GM12878 (cell line): ENCODE results near the gene SNU13. TPM values are rescaled to one million over a fixed set of nuclear protein-coding genes. Genes with fewer than 3 reads are reported as not detected.

Experiments used
- ATAC-seq: fragments of 200-7000 bp; cut with Tn5 transposase; 3 replicates; pipeline ENCODE4 v1.9.1; 2020; ENCODE audit warnings: mild to moderate bottlenecking, moderate library complexity
- BruUV-seq: library from RNA; stranded (reverse); fragments of 400-500 nt; replicated peaks from 2 replicates; lab custom pipeline; 2021; lab: Mats Ljungman, UMichigan
- CTCF ChIA-PET: fragments of 300-600 bp; sonication (Branson Sonifier 250); formaldehyde crosslinking; extraction: SDS; loops from one replicate; lab custom pipeline; 2021; ENCODE audit warnings: inconsistent platforms; lab: Yijun Ruan, JAX
- POLR2A ChIA-PET: fragments of 350-600 bp; formaldehyde crosslinking; extraction: SDS; loops from one replicate; lab custom pipeline; 2021; ENCODE audit warnings: inconsistent platforms; lab: Charles Lee
- RAD21 ChIA-PET: fragments of 300-600 bp; sonication (Branson Sonifier 250); formaldehyde crosslinking; loops from one replicate; lab custom pipeline; 2023; ENCODE audit warnings: antibody characterized with exemption; ENCODE audit not compliant: unreplicated experiment; lab: Charles Lee
- SMC1A ChIA-PET: fragments of 300-600 bp; sonication (Branson Sonifier 250); formaldehyde crosslinking; loops from one replicate; lab custom pipeline; 2023; ENCODE audit not compliant: unreplicated experiment, uncharacterized antibody; lab: Charles Lee
- DNase-seq: peaks from one replicate; pipeline ENCODE4 v3.0.0-alpha.2; 2011; ENCODE audit warnings: low read depth, low spot score
- FAIRE-seq: peaks from 3 replicates; lab custom pipeline; 2011; peaks lifted over from hg19 to GRCh38; lab: Jason Lieb, UNC
- H2AFZ ChIP-seq: 2 replicates; pipeline ENCODE4 v1.6.0; 2011; ENCODE audit warnings: low read depth, low read length, control low read depth; ENCODE audit not compliant: control insufficient read depth
- H3K27ac ChIP-seq: 2 replicates; pipeline ENCODE4 v1.5.1; 2011; ENCODE audit warnings: control low read depth; ENCODE audit not compliant: control insufficient read depth, insufficient read depth
- H3K27me3 ChIP-seq, 2 experiments: replicated peaks in 1 of 2; 2 replicates each; pipeline versions ENCODE4 v1.6.0 to v1.6.1; 2011; ENCODE audit warnings: low read length in 1 of 2; ENCODE audit not compliant: control insufficient read depth in 2 of 2, insufficient read depth in 2 of 2
- H3K36me3 ChIP-seq, 2 experiments: 2 replicates each; pipeline ENCODE4 v1.5.1; 2011; ENCODE audit warnings: low read length in 1 of 2; ENCODE audit not compliant: control insufficient read depth in 2 of 2, insufficient read depth in 2 of 2
- H3K4me1 ChIP-seq: 2 replicates; pipeline ENCODE4 v1.6.1; 2011; ENCODE audit warnings: mild to moderate bottlenecking, low read length, moderate library complexity, mixed read lengths; ENCODE audit not compliant: control insufficient read depth, insufficient read depth
- H3K4me2 ChIP-seq: 2 replicates; pipeline ENCODE4 v1.6.0; 2011; ENCODE audit warnings: control low read depth; ENCODE audit not compliant: control insufficient read depth, insufficient read depth
- H3K4me3 ChIP-seq: fragments of 200-600 bp; sonication (generic); 2 replicates; pipeline ENCODE4 v1.5.1; 2016
- H3K79me2 ChIP-seq: 2 replicates; pipeline ENCODE4 v1.6.0; 2011; ENCODE audit warnings: low read length; ENCODE audit not compliant: control insufficient read depth, insufficient read depth
- H3K9ac ChIP-seq: 2 replicates; pipeline ENCODE4 v1.8.0; 2011; ENCODE audit warnings: low read length, control low read depth, mixed read lengths; ENCODE audit not compliant: control insufficient read depth, insufficient read depth
- H3K9me3 ChIP-seq: replicated peaks from 3 replicates; pipeline ENCODE4 v1.5.1; 2011; ENCODE audit warnings: mild to moderate bottlenecking, low read length; ENCODE audit not compliant: control insufficient read depth, insufficient read depth
- H4K20me1 ChIP-seq: 2 replicates; pipeline ENCODE4 v1.6.0; 2011; ENCODE audit not compliant: control insufficient read depth, insufficient read depth
- BACH1 ChIP-seq: fragments of 450-650 bp; IDR thresholded peaks from 2 replicates; pipeline ENCODE4 v1.6.1; 2017; ENCODE audit warnings: mild to moderate bottlenecking, borderline replicate concordance
- CBX5 ChIP-seq: sonication (generic); IDR thresholded peaks from 2 replicates; pipeline ENCODE4 v1.6.1; 2016; ENCODE audit warnings: low read depth, moderate library complexity, mild to moderate bottlenecking, inconsistent platforms
- CEBPB ChIP-seq, 2 experiments: fragments of 150-350 bp in 1 of 2; IDR thresholded peaks; 2 replicates each; pipeline ENCODE4 v1.6.1; 2012 to 2014; ENCODE audit warnings: low read depth in 2 of 2, low read length in 2 of 2, borderline replicate concordance in 1 of 2, inconsistent platforms in 1 of 2
- CREB1 ChIP-seq: IDR thresholded peaks from 2 replicates; pipeline ENCODE4 v1.6.1; 2012; ENCODE audit warnings: low read depth, mild to moderate bottlenecking, inconsistent platforms
- ETV6 ChIP-seq, 2 experiments: fragments of 450-650 bp in 1 of 2; IDR thresholded peaks in 1 of 2; conservative IDR thresholded peaks in 1 of 2; 2 replicates each; pipeline ENCODE4 v1.6.1; 2014; ENCODE audit warnings: antibody characterized with exemption in 1 of 2, borderline replicate concordance in 1 of 2, low read depth in 1 of 2, mild to moderate bottlenecking in 1 of 2, moderate library complexity in 1 of 2
- FOS ChIP-seq: IDR thresholded peaks from 3 replicates; pipeline ENCODE4 v1.6.1; 2011; ENCODE audit warnings: borderline replicate concordance; ENCODE audit not compliant: insufficient read length; ENCODE audit errors: extremely low read depth
- FOXK2 ChIP-seq: fragments of 450-650 bp; IDR thresholded peaks from 2 replicates; pipeline ENCODE4 v1.6.1; 2017; ENCODE audit warnings: mild to moderate bottlenecking, moderate library complexity
- GABPA ChIP-seq: IDR thresholded peaks from 2 replicates; pipeline ENCODE4 v1.6.1; 2014; ENCODE audit warnings: antibody characterized with exemption, low read depth, mild to moderate bottlenecking, inconsistent platforms
- MYC ChIP-seq: IDR thresholded peaks from 2 replicates; pipeline ENCODE4 v1.6.1; 2011; ENCODE audit warnings: mild to moderate bottlenecking, low read length, moderate library complexity, inconsistent platforms; ENCODE audit not compliant: insufficient read depth, insufficient replicate concordance, insufficient read length, severe bottlenecking
- NFXL1 ChIP-seq: fragments of 450-650 bp; IDR thresholded peaks from 2 replicates; pipeline ENCODE4 v1.6.1; 2017; ENCODE audit warnings: antibody characterized with exemption, mild to moderate bottlenecking, borderline replicate concordance
- POLR2AphosphoS5 ChIP-seq: IDR thresholded peaks from 2 replicates; pipeline ENCODE4 v1.6.1; 2011; ENCODE audit warnings: mild to moderate bottlenecking, low read length, inconsistent platforms
- SMC3 ChIP-seq: IDR thresholded peaks from 2 replicates; pipeline ENCODE4 v1.6.1; 2011; ENCODE audit warnings: low read length, improper control_type of control experiment, borderline replicate concordance
- STAT3 ChIP-seq: IDR thresholded peaks from 2 replicates; pipeline ENCODE4 v1.6.1; 2011; ENCODE audit warnings: low read depth, low read length, improper control_type of control experiment
- TBL1XR1 ChIP-seq: IDR thresholded peaks from 2 replicates; pipeline ENCODE4 v1.6.1; 2012; ENCODE audit warnings: low read depth, low read length, improper control_type of control experiment
- ZBED1 ChIP-seq: IDR thresholded peaks from 2 replicates; pipeline ENCODE4 v1.6.1; 2016; ENCODE audit warnings: borderline replicate concordance
- ZZZ3 ChIP-seq: IDR thresholded peaks from 2 replicates; pipeline ENCODE4 v1.6.1; 2011; ENCODE audit warnings: low read depth; ENCODE audit not compliant: control insufficient read depth, insufficient read length
- WGBS: methylation state at CpG from one replicate; pipeline ENCODE4 v1.1.6; 2016; ENCODE audit warnings: low lambda C conversion rate; ENCODE audit not compliant: insufficient replicate concordance, insufficient coverage; ENCODE audit errors: missing lambda C conversion rate; 5-methylcytosine and 5-hydroxymethylcytosine counted together
- in situ Hi-C: fragments of 300-500 bp; cut with MboI; formaldehyde crosslinking; loops from 9 replicates; pipeline ENCODE4 v1.14.3; 2018; ENCODE audit warnings: mixed read lengths
- intact Hi-C: fragments of 100-400 bp; cut with micrococcal nuclease; formaldehyde crosslinking; loops from one replicate; pipeline ENCODE4 v1.14.2; 2022; ENCODE audit not compliant: unreplicated experiment
- polyA plus RNA-seq, 11 experiments: library from polyadenylated mRNA; depleted of rRNA in 4 of 11; unstranded in 6 of 11; stranded (reverse) in 5 of 11; fragments of >200 nt; fragmentation: Nextera tagmentation in 4 of 11; fragmentation: Illumina TruSeq in 1 of 11; extraction: Ambion mirVana in 4 of 11; extraction: Trizol in 1 of 11; gene quantifications; 1 replicate in 1 of 11; 2 replicates in 10 of 11; pipeline versions ENCODE4 v1.2.1 to v1.2.3, GENCODE V29; 2011 to 2016; ENCODE audit warnings: inconsistent platforms in 2 of 11, missing spikeins in 2 of 11, low read depth in 1 of 11
- total RNA-seq, 4 experiments: library from RNA; depleted of rRNA in 3 of 4; stranded (reverse); fragments of >200 nt in 3 of 4; fragmentation: Illumina TruSeq in 1 of 4; extraction: Trizol in 1 of 4; gene quantifications; 2 replicates each; pipeline versions ENCODE4 v1.2.1 to v1.2.3, GENCODE V29; 2013 to 2021
- TF ChIP-seq, protein P1 (sequence below): fragments of 450-650 bp; formaldehyde crosslinking; IDR thresholded peaks from 2 replicates; pipeline ENCODE4 v1.4.0; 2022; ENCODE audit warnings: mild to moderate bottlenecking, moderate library complexity
- TF ChIP-seq, protein P2 (sequence below): IDR thresholded peaks from 2 replicates; pipeline ENCODE4 v1.6.1; 2012; ENCODE audit warnings: low read depth, low read length, improper control_type of control experiment
- TF ChIP-seq, protein P3 (sequence below): fragments of 450-650 bp; IDR thresholded peaks from 2 replicates; pipeline ENCODE4 v1.6.1; 2016; ENCODE audit warnings: mild to moderate bottlenecking

Gene SNU13
- total and polyA plus RNA-seq, 10 of the 15 experiments (the other 5 are each of a cell fraction or from before 2014, with no cell fraction given) = 157 to 870 (median 256) TPM

DNA sequence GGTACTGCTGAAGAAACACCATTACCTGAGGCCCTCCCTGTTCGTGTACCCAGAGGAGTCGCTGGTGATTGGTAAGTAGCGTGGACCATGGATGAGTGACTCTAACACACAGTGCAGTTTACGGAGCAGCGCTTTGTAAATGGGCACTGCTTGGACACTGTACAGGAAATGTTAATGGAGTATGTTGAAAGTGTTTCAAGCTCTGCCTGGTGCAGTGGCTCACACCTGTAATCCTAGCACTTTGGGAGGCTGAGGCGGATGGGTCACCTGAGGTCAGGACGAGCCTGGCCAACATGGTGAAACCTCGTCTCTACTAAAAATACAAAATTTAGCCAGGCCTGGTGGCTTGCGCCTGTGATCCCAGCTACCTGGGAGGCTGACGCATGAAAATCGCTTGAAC lies 37.8 kb downstream of the SNU13 start:
- CTCF ChIA-PET = interaction anchor here (1.3 to 1.7 kb wide), 2 partner anchors 9 to 47 kb away, joined by 3 to 6 read pairs; no protein-coding TSS in a partner anchor
- Histone ChIP-seq H3K4me3 (no peak overlapping the region), H3K36me3 (peaks cover 18 to 46% of the 10 kb centered on the region in 2 experiments), H3K4me1 (no peaks in the 10 kb centered on the region), H3K27me3 (no peaks in the 10 kb centered on the region), H3K4me2 (no peak overlapping the region), H3K79me2 (no peaks in the 10 kb centered on the region; the same call in 1 of the 2 replicates), H3K9ac (no peak overlapping the region), H4K20me1 (no peaks in the 10 kb centered on the region), H2AFZ (no peak overlapping the region), H3K9me3 (no peaks in the 10 kb centered on the region), H3K27ac (no peak overlapping the region)
- SMC1A ChIA-PET = interaction anchor here (0.9 to 1.7 kb wide), 2 partner anchors 10 to 13 kb away, joined by 3 to 7 read pairs; no protein-coding TSS in a partner anchor
- no peak for DNase-seq
- FAIRE-seq = no peak
- POLR2A ChIA-PET = interaction anchor here (0.5 to 1.3 kb wide), 3 partner anchors 34 to 812 kb away, joined by 3 read pairs; no protein-coding TSS in a partner anchor
- intact Hi-C loops = no loop called here
- RAD21 ChIA-PET = interaction anchor here (0.6 kb wide), 1 partner anchor 314 kb away, joined by 3 read pairs; no protein-coding TSS in a partner anchor
- WGBS = 99% methylated on average over 11 of the region's 11 CpGs
- TF ChIP-seq ZZZ3 (no peak), ZBED1 (no peak), ETV6 (conservative IDR thresholded peaks at IDR 0.05 in 1 of 2, IDR thresholded peaks at IDR 0.05 in 1 of 2; ENCODE audit: borderline replicate concordance in 1 of 2, low read depth in 1 of 2) (no peak), CBX5 (no peak), CEBPB (IDR thresholded peaks at IDR 0.05; ENCODE audit: borderline replicate concordance in 1 of 2, low read depth in 2 of 2, low read length in 2 of 2) (no peak), MYC (no peak), SMC3 (no peak), GABPA (no peak), FOXK2 (no peak), POLR2AphosphoS5 (no peak), NFXL1 (no peak), TBL1XR1 (no peak), FOS (no peak), BACH1 (no peak), CREB1 (no peak), STAT3 (no peak)
- TF ChIP-seq, protein P1, sequence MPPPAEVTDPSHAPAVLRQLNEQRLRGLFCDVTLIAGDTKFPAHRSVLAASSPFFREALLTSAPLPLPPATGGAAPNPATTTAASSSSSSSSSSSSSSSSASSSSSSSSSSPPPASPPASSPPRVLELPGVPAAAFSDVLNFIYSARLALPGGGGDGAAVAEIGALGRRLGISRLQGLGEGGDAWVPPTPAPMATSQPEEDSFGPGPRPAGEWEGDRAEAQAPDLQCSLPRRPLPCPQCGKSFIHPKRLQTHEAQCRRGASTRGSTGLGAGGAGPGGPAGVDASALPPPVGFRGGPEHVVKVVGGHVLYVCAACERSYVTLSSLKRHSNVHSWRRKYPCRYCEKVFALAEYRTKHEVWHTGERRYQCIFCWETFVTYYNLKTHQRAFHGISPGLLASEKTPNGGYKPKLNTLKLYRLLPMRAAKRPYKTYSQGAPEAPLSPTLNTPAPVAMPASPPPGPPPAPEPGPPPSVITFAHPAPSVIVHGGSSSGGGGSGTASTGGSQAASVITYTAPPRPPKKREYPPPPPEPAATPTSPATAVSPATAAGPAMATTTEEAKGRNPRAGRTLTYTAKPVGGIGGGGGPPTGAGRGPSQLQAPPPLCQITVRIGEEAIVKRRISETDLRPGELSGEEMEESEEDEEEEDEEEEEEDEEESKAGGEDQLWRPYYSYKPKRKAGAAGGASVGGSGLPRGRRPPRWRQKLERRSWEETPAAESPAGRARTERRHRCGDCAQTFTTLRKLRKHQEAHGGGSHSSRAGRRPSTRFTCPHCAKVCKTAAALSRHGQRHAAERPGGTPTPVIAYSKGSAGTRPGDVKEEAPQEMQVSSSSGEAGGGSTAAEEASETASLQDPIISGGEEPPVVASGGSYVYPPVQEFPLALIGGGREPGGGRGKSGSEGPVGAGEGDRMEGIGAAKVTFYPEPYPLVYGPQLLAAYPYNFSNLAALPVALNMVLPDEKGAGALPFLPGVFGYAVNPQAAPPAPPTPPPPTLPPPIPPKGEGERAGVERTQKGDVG (CRISPR knock-in tag) = no peak
- TF ChIP-seq, protein P2, sequence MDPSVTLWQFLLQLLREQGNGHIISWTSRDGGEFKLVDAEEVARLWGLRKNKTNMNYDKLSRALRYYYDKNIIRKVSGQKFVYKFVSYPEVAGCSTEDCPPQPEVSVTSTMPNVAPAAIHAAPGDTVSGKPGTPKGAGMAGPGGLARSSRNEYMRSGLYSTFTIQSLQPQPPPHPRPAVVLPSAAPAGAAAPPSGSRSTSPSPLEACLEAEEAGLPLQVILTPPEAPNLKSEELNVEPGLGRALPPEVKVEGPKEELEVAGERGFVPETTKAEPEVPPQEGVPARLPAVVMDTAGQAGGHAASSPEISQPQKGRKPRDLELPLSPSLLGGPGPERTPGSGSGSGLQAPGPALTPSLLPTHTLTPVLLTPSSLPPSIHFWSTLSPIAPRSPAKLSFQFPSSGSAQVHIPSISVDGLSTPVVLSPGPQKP = no peak
- TF ChIP-seq, protein P3, sequence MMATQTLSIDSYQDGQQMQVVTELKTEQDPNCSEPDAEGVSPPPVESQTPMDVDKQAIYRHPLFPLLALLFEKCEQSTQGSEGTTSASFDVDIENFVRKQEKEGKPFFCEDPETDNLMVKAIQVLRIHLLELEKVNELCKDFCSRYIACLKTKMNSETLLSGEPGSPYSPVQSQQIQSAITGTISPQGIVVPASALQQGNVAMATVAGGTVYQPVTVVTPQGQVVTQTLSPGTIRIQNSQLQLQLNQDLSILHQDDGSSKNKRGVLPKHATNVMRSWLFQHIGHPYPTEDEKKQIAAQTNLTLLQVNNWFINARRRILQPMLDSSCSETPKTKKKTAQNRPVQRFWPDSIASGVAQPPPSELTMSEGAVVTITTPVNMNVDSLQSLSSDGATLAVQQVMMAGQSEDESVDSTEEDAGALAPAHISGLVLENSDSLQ = no peak
- ATAC-seq = no peak
- in situ Hi-C loops = no loop called here
- BruUV-seq = no TSS peak
